Hepatocyte (in vitro differentiated cells): ENCODE data around the gene LRP1B. TPM values are rescaled to one million over a fixed set of nuclear protein-coding genes. Genes with fewer than 3 reads are reported as not detected.

Experiments
- DNase-seq: peaks from one replicate; pipeline ENCODE4 v3.0.0-alpha.2; 2016; ENCODE audit warnings: low spot score
- H2AFZ ChIP-seq: fragments of 200-600 bp; sonication (generic); 2 replicates; pipeline ENCODE4 v1.6.0; 2016; ENCODE audit warnings: antibody characterized with exemption, mild to moderate bottlenecking
- H3K27ac ChIP-seq: fragments of 200-600 bp; sonication (generic); 2 replicates; pipeline ENCODE4 v1.5.1; 2016; ENCODE audit warnings: mild to moderate bottlenecking
- H3K27me3 ChIP-seq: fragments of 200-600 bp; sonication (generic); 2 replicates; pipeline ENCODE4 v1.6.1; 2016
- H3K36me3 ChIP-seq: fragments of 200-600 bp; sonication (generic); replicated peaks from 2 replicates; pipeline ENCODE4 v1.5.1; 2016; ENCODE audit warnings: low read depth; ENCODE audit not compliant: insufficient read depth
- H3K4me1 ChIP-seq: fragments of 200-600 bp; sonication (generic); 2 replicates; pipeline ENCODE4 v1.5.1; 2016; ENCODE audit warnings: mild to moderate bottlenecking, moderate library complexity; ENCODE audit not compliant: insufficient read depth
- H3K4me2 ChIP-seq: fragments of 200-600 bp; sonication (generic); 2 replicates; pipeline ENCODE4 v1.6.0; 2016
- H3K4me3 ChIP-seq: fragments of 200-600 bp; sonication (generic); 2 replicates; pipeline ENCODE4 v1.5.1; 2016; ENCODE audit warnings: mild to moderate bottlenecking
- H3K79me2 ChIP-seq: fragments of 200-600 bp; sonication (generic); 2 replicates; pipeline ENCODE4 v1.6.0; 2017; ENCODE audit warnings: mild to moderate bottlenecking
- H3K9me2 ChIP-seq: fragments of 200-600 bp; sonication (generic); replicated peaks from 2 replicates; pipeline ENCODE4 v1.6.0; 2017; ENCODE audit warnings: mild to moderate bottlenecking; ENCODE audit not compliant: insufficient read depth
- H3K9me3 ChIP-seq: fragments of 200-600 bp; sonication (generic); 2 replicates; pipeline ENCODE4 v1.5.1; 2016; ENCODE audit warnings: low read depth, mild to moderate bottlenecking
- H4K20me1 ChIP-seq: fragments of 200-600 bp; sonication (generic); 2 replicates; pipeline ENCODE4 v1.6.0; 2016; ENCODE audit warnings: mild to moderate bottlenecking; ENCODE audit not compliant: insufficient read depth, poor library complexity, severe bottlenecking
- CTCF ChIP-seq: fragments of 200-600 bp; sonication (generic); IDR thresholded peaks from 2 replicates; pipeline ENCODE4 v1.5.1; 2016; ENCODE audit warnings: antibody characterized with exemption, mild to moderate bottlenecking; ENCODE audit not compliant: poor library complexity
- EZH2 ChIP-seq: fragments of 200-600 bp; sonication (generic); IDR thresholded peaks from 2 replicates; pipeline ENCODE4 v1.6.1; 2016; ENCODE audit warnings: antibody characterized with exemption, mild to moderate bottlenecking, borderline replicate concordance
- EZH2phosphoT487 ChIP-seq: fragments of 200-600 bp; sonication (generic); IDR thresholded peaks from one replicate; pipeline ENCODE4 v1.6.1; 2018; ENCODE audit warnings: antibody characterized with exemption, mild to moderate bottlenecking, low read depth, moderate library complexity; ENCODE audit not compliant: unreplicated experiment, severe bottlenecking
- WGBS: methylation state at CpG from one replicate; pipeline ENCODE4 v1.1.6; 2016; ENCODE audit warnings: low lambda C conversion rate; ENCODE audit errors: missing lambda C conversion rate; 5-methylcytosine and 5-hydroxymethylcytosine counted together
- polyA plus RNA-seq: library from polyadenylated mRNA; unstranded; fragments of >200 nt; fragmentation: Nextera tagmentation; extraction: Ambion mirVana; gene quantifications from 2 replicates; pipeline ENCODE4 v1.2.1, GENCODE V29; 2016
- total RNA-seq: library from RNA; depleted of rRNA; stranded (reverse); fragments of >200 nt; gene quantifications from 2 replicates; pipeline ENCODE4 v1.2.3, GENCODE V29; 2014

LRP1B gene
- total and polyA plus RNA-seq, 2 experiments from 2014 or later = 0.65 to 2.0 TPM

GRCh38 chr2:140502951-140503630 lies 1627.7 kb downstream of the LRP1B start:
- Histone ChIP-seq H3K27ac (no peak overlapping the region), H3K4me2 (no peak overlapping the region), H3K36me3 (no peaks in the 10 kb centered on the region), H3K4me1 (no peaks in the 10 kb centered on the region), H3K4me3 (no peak overlapping the region), H2AFZ (no peak overlapping the region), H3K9me2 (no peaks in the 10 kb centered on the region), H4K20me1 (no peaks in the 10 kb centered on the region), H3K9me3 (no peaks in the 10 kb centered on the region), H3K27me3 (no peaks in the 10 kb centered on the region), H3K79me2 (no peaks in the 10 kb centered on the region)
- TF ChIP-seq EZH2 (no peak), CTCF (no peak), EZH2phosphoT487 (no peak)
- DNase-seq = no peak
- 96% methylated on average over 6 of the region's 6 CpGs for WGBS

- TF ChIP-seq CTCF (no peak), EZH2 (no peak)
- WGBS = 56% methylated on average over 4 of the region's 4 CpGs
- Histone ChIP-seq H3K79me2 (no peaks in the 10 kb centered on the region), H3K9me3 (no peaks in the 10 kb centered on the region), H3K27ac (no peak overlapping the region), H4K20me1 (no peaks in the 10 kb centered on the region), H2AFZ (no peak overlapping the region), H3K27me3 (no peaks in the 10 kb centered on the region), H3K4me3 (no peak overlapping the region), H3K36me3 (no peaks in the 10 kb centered on the region), H3K4me2 (no peak overlapping the region), H3K9me2 (no peaks in the 10 kb centered on the region), H3K4me1 (no peaks in the 10 kb centered on the region)
- no peak for DNase-seq
Measured at GRCh38 chr2:140498360-140498759, 1632.5 kb downstream of the LRP1B start.

- H3K4me3 ChIP-seq = no peak overlapping the region
- H3K79me2 ChIP-seq = no peaks in the 10 kb centered on the region
- no peak for DNase-seq
- TF ChIP-seq CTCF (no peak), EZH2 (no peak), EZH2phosphoT487 (no peak)
- H3K9me3 ChIP-seq = no peaks in the 10 kb centered on the region
- H4K20me1 ChIP-seq = no peaks in the 10 kb centered on the region
- H3K27me3 ChIP-seq = no peaks in the 10 kb centered on the region
- no peaks in the 10 kb centered on the region for H3K36me3 ChIP-seq
- H3K27ac ChIP-seq = no peak overlapping the region
- no peaks in the 10 kb centered on the region for H3K4me1 ChIP-seq
- 100% methylated on average over 1 of the region's 1 CpG for WGBS
- H3K9me2 ChIP-seq = no peaks in the 10 kb centered on the region
- no peak overlapping the region for H2AFZ ChIP-seq
- no peak overlapping the region for H3K4me2 ChIP-seq
Measured at GRCh38 chr2:140496714-140497113, 1634.1 kb downstream of the LRP1B start.

GRCh38 chr2:140491876-140492275 lies 1638.9 kb downstream of the LRP1B start:
- Histone ChIP-seq H3K4me2 (no peak overlapping the region), H3K27me3 (no peaks in the 10 kb centered on the region), H3K27ac (no peak overlapping the region), H3K4me3 (no peak overlapping the region), H3K4me1 (no peaks in the 10 kb centered on the region), H4K20me1 (no peaks in the 10 kb centered on the region), H3K79me2 (no peaks in the 10 kb centered on the region), H3K36me3 (no peaks in the 10 kb centered on the region), H2AFZ (no peak overlapping the region), H3K9me2 (no peaks in the 10 kb centered on the region), H3K9me3 (no peaks in the 10 kb centered on the region)
- TF ChIP-seq EZH2 (no peak), CTCF (no peak), EZH2phosphoT487 (no peak)
- DNase-seq = no peak
- WGBS = 56% methylated on average over 3 of the region's 3 CpGs
